ENCODE data around the gene AMBP. TPM values are rescaled to one million over a fixed set of nuclear protein-coding genes. Genes with fewer than 3 reads are reported as not detected.

The AMBP gene
- total and polyA plus RNA-seq, 2 experiments from 2014 or later = not detected

DNA sequence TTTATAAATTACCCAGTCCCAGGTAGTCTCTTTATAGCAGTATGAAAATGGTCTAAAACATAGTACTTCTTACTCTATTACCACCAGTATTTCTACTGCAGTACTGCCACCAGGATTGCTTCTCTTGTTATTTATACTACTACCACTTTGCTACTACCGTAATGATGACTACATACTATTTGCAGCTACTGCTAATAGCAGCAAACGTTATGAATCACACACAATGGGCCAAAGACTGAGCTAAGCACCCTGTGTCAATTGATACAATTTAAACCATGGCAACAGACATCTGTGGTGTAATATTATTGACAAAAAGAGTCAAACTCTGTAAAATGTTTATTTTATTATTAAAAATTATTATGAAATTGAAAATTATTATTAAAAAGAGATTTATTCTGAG is 36.3 kb upstream of the AMBP start:
- no peak overlapping the region for H2AFZ ChIP-seq
- H3K9ac ChIP-seq = no peak overlapping the region
- no peaks in the 10 kb centered on the region for H3K36me3 ChIP-seq (ENCODE audit: low read depth)
- no peaks in the 10 kb centered on the region for H3K9me3 ChIP-seq (ENCODE audit: low read depth)
- H3K27me3 ChIP-seq (replicated peaks; ENCODE audit: insufficient read depth) = peaks cover 9% of the 10 kb centered on the region; the same call in 1 of the 2 replicates
- H4K20me1 ChIP-seq (ENCODE audit: insufficient read depth) = no peaks in the 10 kb centered on the region
- no peak for TF ChIP-seq EZH2 (IDR thresholded peaks at IDR 0.05; ENCODE audit: insufficient read depth, poor library complexity, severe bottlenecking)
- no peak for TF ChIP-seq EZH2phosphoT487 (IDR thresholded peaks at IDR 0.05; ENCODE audit: insufficient read depth, low read depth)
- H3K79me2 ChIP-seq (ENCODE audit: insufficient read depth) = no peaks in the 10 kb centered on the region
- H3F3A ChIP-seq (ENCODE audit: insufficient read depth) = peaks cover 16% of the 10 kb centered on the region; the same call in 1 of the 2 replicates
- H3K27ac ChIP-seq = no peak overlapping the region
- in situ Hi-C loops (cut with MboI) = no loop called here
- WGBS, 2 experiments (ENCODE audit: low coverage in 1 of 2, low lambda C conversion rate in 2 of 2, missing lambda C conversion rate in 2 of 2) = 7 to 13% methylated on average over 2 of the region's 2 CpGs
- no peaks in the 10 kb centered on the region for H3K9me2 ChIP-seq (ENCODE audit: insufficient read depth)
- peak; percentile 71 for DNase-seq
- H3K4me1 ChIP-seq (ENCODE audit: insufficient read depth) = peaks cover 27% of the 10 kb centered on the region
- no peak overlapping the region for H3K4me2 ChIP-seq (ENCODE audit: unreplicated experiment)
- no peak overlapping the region for H3K4me3 ChIP-seq

- H3K4me2 ChIP-seq (ENCODE audit: unreplicated experiment) = no peak overlapping the region
- no peaks in the 10 kb centered on the region for H3K9me2 ChIP-seq (ENCODE audit: insufficient read depth)
- H3F3A ChIP-seq (ENCODE audit: insufficient read depth) = peaks cover 16% of the 10 kb centered on the region; the same call in 1 of the 2 replicates
- H3K9me3 ChIP-seq (ENCODE audit: low read depth) = no peaks in the 10 kb centered on the region
- no peaks in the 10 kb centered on the region for H4K20me1 ChIP-seq (ENCODE audit: insufficient read depth)
- peak; percentile 76 for DNase-seq
- no peak overlapping the region for H2AFZ ChIP-seq
- WGBS, 2 experiments (ENCODE audit: low coverage in 1 of 2, low lambda C conversion rate in 2 of 2, missing lambda C conversion rate in 2 of 2) = 5% methylated on average over 10 of the region's 10 CpGs
- in situ Hi-C loops (cut with MboI) = no loop called here
- TF ChIP-seq EZH2 (IDR thresholded peaks at IDR 0.05; ENCODE audit: insufficient read depth, poor library complexity, severe bottlenecking) (no peak), EZH2phosphoT487 (IDR thresholded peaks at IDR 0.05; ENCODE audit: insufficient read depth, low read depth) (no peak)
- no peak overlapping the region for H3K27ac ChIP-seq
- no peak overlapping the region for H3K9ac ChIP-seq
- H3K36me3 ChIP-seq (ENCODE audit: low read depth) = no peaks in the 10 kb centered on the region
- H3K4me3 ChIP-seq = no peak overlapping the region
- no peaks in the 10 kb centered on the region for H3K79me2 ChIP-seq (ENCODE audit: insufficient read depth)
- peaks cover 9% of the 10 kb centered on the region; the same call in 1 of the 2 replicates for H3K27me3 ChIP-seq (replicated peaks; ENCODE audit: insufficient read depth)
- H3K4me1 ChIP-seq (ENCODE audit: insufficient read depth) = peaks cover 27% of the 10 kb centered on the region
These were observed 34.9 kb upstream of the AMBP start for GRCh38 chr9:114112778-114113584.

DNA sequence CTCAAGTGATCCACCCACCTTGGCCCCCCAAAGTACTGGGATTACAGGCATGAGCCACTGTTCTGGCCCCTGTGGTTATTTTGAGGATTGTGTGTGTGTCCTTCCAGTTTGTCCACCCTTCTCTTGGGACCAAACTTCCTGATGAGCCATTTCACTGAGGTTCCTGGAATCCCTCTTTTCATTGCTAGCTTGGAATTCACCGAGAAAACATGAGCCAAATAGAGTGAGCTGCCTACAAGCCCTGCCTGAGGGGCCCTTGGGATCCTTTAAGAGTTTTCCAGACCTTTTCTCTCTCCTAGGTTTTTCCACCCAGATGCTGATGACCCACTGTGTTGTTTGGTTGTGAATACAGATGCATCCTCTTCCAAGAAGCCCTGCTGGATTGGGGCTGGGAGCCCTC is 34.2 kb upstream of the AMBP start:
- H3F3A ChIP-seq (ENCODE audit: insufficient read depth) = peaks cover 16% of the 10 kb centered on the region; the same call in 1 of the 2 replicates
- WGBS, 2 experiments (ENCODE audit: low coverage in 1 of 2, low lambda C conversion rate in 2 of 2, missing lambda C conversion rate in 2 of 2) = 8 to 12% methylated on average over 1 of the region's 1 CpG
- in situ Hi-C loops (cut with MboI) = no loop called here
- no peak overlapping the region for H3K4me2 ChIP-seq (ENCODE audit: unreplicated experiment)
- no peak overlapping the region for H3K4me3 ChIP-seq
- H3K36me3 ChIP-seq (ENCODE audit: low read depth) = no peaks in the 10 kb centered on the region
- no peaks in the 10 kb centered on the region for H3K9me2 ChIP-seq (ENCODE audit: insufficient read depth)
- no peaks in the 10 kb centered on the region for H3K9me3 ChIP-seq (ENCODE audit: low read depth)
- H3K9ac ChIP-seq = no peak overlapping the region
- DNase-seq = peak; percentile 45
- TF ChIP-seq EZH2 (IDR thresholded peaks at IDR 0.05; ENCODE audit: insufficient read depth, poor library complexity, severe bottlenecking) (no peak), EZH2phosphoT487 (IDR thresholded peaks at IDR 0.05; ENCODE audit: insufficient read depth, low read depth) (no peak)
- no peak overlapping the region for H3K27ac ChIP-seq
- H3K79me2 ChIP-seq (ENCODE audit: insufficient read depth) = no peaks in the 10 kb centered on the region
- H4K20me1 ChIP-seq (ENCODE audit: insufficient read depth) = no peaks in the 10 kb centered on the region
- H3K4me1 ChIP-seq (ENCODE audit: insufficient read depth) = peaks cover 27% of the 10 kb centered on the region
- no peak overlapping the region for H2AFZ ChIP-seq
- H3K27me3 ChIP-seq (replicated peaks; ENCODE audit: insufficient read depth) = peaks cover 9% of the 10 kb centered on the region; the same call in 1 of the 2 replicates

- DNase-seq = peak; percentile 82
- Histone ChIP-seq H3F3A (ENCODE audit: insufficient read depth) (peaks cover 16% of the 10 kb centered on the region; the same call in 1 of the 2 replicates), H3K36me3 (ENCODE audit: low read depth) (no peaks in the 10 kb centered on the region), H2AFZ (no peak overlapping the region), H3K4me1 (ENCODE audit: insufficient read depth) (peaks cover 27% of the 10 kb centered on the region), H3K4me3 (no peak overlapping the region), H3K79me2 (ENCODE audit: insufficient read depth) (no peaks in the 10 kb centered on the region), H3K9me2 (ENCODE audit: insufficient read depth) (no peaks in the 10 kb centered on the region), H3K9me3 (ENCODE audit: low read depth) (no peaks in the 10 kb centered on the region), H3K27ac (no peak overlapping the region), H3K9ac (no peak overlapping the region), H4K20me1 (ENCODE audit: insufficient read depth) (no peaks in the 10 kb centered on the region), H3K27me3 (replicated peaks; ENCODE audit: insufficient read depth) (peaks cover 7% of the 10 kb centered on the region), H3K4me2 (ENCODE audit: unreplicated experiment) (no peak overlapping the region)
- WGBS, 2 experiments (ENCODE audit: low coverage in 1 of 2, low lambda C conversion rate in 2 of 2, missing lambda C conversion rate in 2 of 2) = 0% methylated on average over 2 of the region's 2 CpGs
- TF ChIP-seq EZH2phosphoT487 (IDR thresholded peaks at IDR 0.05; ENCODE audit: insufficient read depth, low read depth) (no peak), EZH2 (IDR thresholded peaks at IDR 0.05; ENCODE audit: insufficient read depth, poor library complexity, severe bottlenecking) (no peak)
- in situ Hi-C loops (cut with MboI) = no loop called here
These were observed 32.1 kb upstream of the AMBP start for GRCh38 chr9:114110180-114110579.
